K562 (cell line): ENCODE measurements around the gene CPM. TPM values are rescaled to one million over a fixed set of nuclear protein-coding genes. Genes with fewer than 3 reads are reported as not detected.

Experiments
- ATAC-seq: fragments of 200-7000 bp; cut with Tn5 transposase; 3 replicates; pipeline ENCODE4 v1.9.1; 2020; ENCODE audit warnings: moderate library complexity
- BruUV-seq: library from RNA; stranded (reverse); fragments of 400-500 nt; replicated peaks from 2 replicates; lab custom pipeline; 2021; lab: Mats Ljungman, UMichigan
- CTCF ChIA-PET: fragments of 300-600 bp; formaldehyde crosslinking; extraction: SDS; loops from one replicate; lab custom pipeline; 2021; ENCODE audit warnings: low intra/inter-chr PET ratio; lab: Yijun Ruan, JAX
- POLR2A ChIA-PET: fragments of 300-600, 350-650 bp; sonication (Branson Sonifier 250); formaldehyde crosslinking; extraction: SDS; loops from one replicate; lab custom pipeline; 2021; ENCODE audit warnings: antibody characterized with exemption, inconsistent platforms; lab: Yijun Ruan, JAX
- DNase-seq, 4 experiments: peaks; one replicate each; pipeline versions ENCODE4 v3.0.0 to v3.0.0-alpha.2; 2011 to 2018; ENCODE audit warnings: low spot score in 3 of 4, mixed read lengths in 3 of 4; ENCODE audit errors: extremely low read depth in 1 of 4
- FAIRE-seq: peaks from 2 replicates; lab custom pipeline; 2011; peaks lifted over from hg19 to GRCh38; lab: Jason Lieb, UNC
- H2AFZ ChIP-seq: 2 replicates; pipeline ENCODE4 v1.6.0; 2011; ENCODE audit warnings: low read depth, low read length, control low read depth, inconsistent platforms
- H3K27ac ChIP-seq: fragments of 200-600 bp; 3 replicates; pipeline ENCODE4 v1.8.0; 2011; ENCODE audit warnings: low read depth, mild to moderate bottlenecking, control low read depth, inconsistent platforms, low read length, moderate library complexity, mixed read lengths; ENCODE audit errors: extremely low read depth
- H3K27me3 ChIP-seq, 2 experiments: fragments of 300-600 bp in 1 of 2; 2 replicates in 1 of 2; 3 replicates in 1 of 2; pipeline versions ENCODE4 v1.6.0 to v1.8.0; 2011; ENCODE audit warnings: inconsistent platforms in 2 of 2, low read length in 2 of 2, mild to moderate bottlenecking in 1 of 2, mixed read lengths in 1 of 2, moderate library complexity in 1 of 2; ENCODE audit not compliant: control insufficient read depth in 2 of 2, insufficient read depth in 2 of 2
- H3K36me3 ChIP-seq: fragments of 300-600 bp; 3 replicates; pipeline ENCODE4 v1.8.0; 2011; ENCODE audit warnings: mild to moderate bottlenecking, low read length, inconsistent platforms; ENCODE audit not compliant: control insufficient read depth, insufficient read depth
- H3K4me1 ChIP-seq, 2 experiments: fragments of 200-600 bp in 1 of 2; replicated peaks in 1 of 2; 2 replicates in 1 of 2; 3 replicates in 1 of 2; pipeline versions ENCODE4 v1.5.1 to v1.8.0; 2011; ENCODE audit warnings: inconsistent platforms in 2 of 2, low read length in 2 of 2, mild to moderate bottlenecking in 1 of 2, mixed read lengths in 1 of 2, moderate library complexity in 1 of 2; ENCODE audit not compliant: control insufficient read depth in 2 of 2, insufficient read depth in 2 of 2
- H3K4me2 ChIP-seq: 2 replicates; pipeline ENCODE4 v1.6.1; 2011; ENCODE audit warnings: low read length, control low read depth, inconsistent platforms, mixed read lengths; ENCODE audit not compliant: insufficient read depth
- H3K4me3 ChIP-seq: fragments of 200-600 bp; sonication (generic), shearing (Covaris generic); 2 replicates; pipeline ENCODE4 v1.5.1; 2016; ENCODE audit warnings: control low read depth, inconsistent platforms
- H3K79me2 ChIP-seq: fragments of 200-600 bp; 3 replicates; pipeline ENCODE4 v1.8.0; 2011; ENCODE audit warnings: low read length, inconsistent platforms; ENCODE audit not compliant: control insufficient read depth, insufficient read depth
- H3K9ac ChIP-seq, 2 experiments: 2 replicates each; pipeline versions ENCODE4 v1.6.0 to v1.6.1; 2011; ENCODE audit warnings: low read depth in 2 of 2, low read length in 2 of 2, control low read depth in 1 of 2, inconsistent platforms in 1 of 2, mild to moderate bottlenecking in 1 of 2, mixed read lengths in 1 of 2; ENCODE audit not compliant: insufficient read depth in 1 of 2
- H3K9me1 ChIP-seq: one replicate; pipeline ENCODE4 v1.6.0; 2011; ENCODE audit warnings: inconsistent platforms, mild to moderate bottlenecking, low read length, moderate library complexity; ENCODE audit not compliant: control insufficient read depth, insufficient read depth
- H3K9me3 ChIP-seq: replicated peaks from 2 replicates; pipeline ENCODE4 v1.5.1; 2011; ENCODE audit warnings: low read depth, low read length, inconsistent platforms; ENCODE audit not compliant: control insufficient read depth, insufficient read depth
- H4K20me1 ChIP-seq: replicated peaks from 2 replicates; pipeline ENCODE4 v1.6.1; 2011; ENCODE audit warnings: low read length, inconsistent platforms, mixed read lengths; ENCODE audit not compliant: control insufficient read depth, insufficient read depth
- BACH1 ChIP-seq: fragments of 200-800 bp; sonication (Bioruptor generic); IDR thresholded peaks from 2 replicates; pipeline ENCODE4 v1.6.1; 2016; ENCODE audit warnings: missing genetic modification characterization, missing compliant biosample characterization
- MEF2D ChIP-seq: conservative IDR thresholded peaks from 2 replicates; pipeline ENCODE4 v1.6.1; 2016; ENCODE audit warnings: low read depth, missing genetic modification characterization, missing compliant biosample characterization
- MEIS2 ChIP-seq: fragments of 450-650 bp; IDR thresholded peaks from 2 replicates; pipeline ENCODE4 v1.6.1; 2014; ENCODE audit warnings: mild to moderate bottlenecking; ENCODE audit not compliant: partially characterized antibody
- NCOA4 ChIP-seq: fragments of 450-650 bp; IDR thresholded peaks from 2 replicates; pipeline ENCODE4 v1.6.1; 2018; ENCODE audit warnings: mild to moderate bottlenecking; ENCODE audit not compliant: partially characterized antibody
- NR3C1 ChIP-seq: sonication (generic); formaldehyde crosslinking; IDR thresholded peaks from 2 replicates; pipeline ENCODE4 v1.8.1; 2022; ENCODE audit warnings: missing genetic modification reagents
- SMC3 ChIP-seq: conservative IDR thresholded peaks from 2 replicates; pipeline ENCODE4 v1.6.1; 2011; ENCODE audit warnings: low read depth, low read length, improper control_type of control experiment; ENCODE audit not compliant: insufficient read depth
- ZNF696 ChIP-seq: fragments of 250-450 bp; sonication (Bioruptor Pico); conservative IDR thresholded peaks from 2 replicates; pipeline ENCODE4 v1.4.0; 2020; ENCODE audit warnings: mild to moderate bottlenecking, moderate library complexity
- ZNF740 ChIP-seq, 3 experiments: fragments of 200-800 bp in 1 of 3; sonication (Bioruptor generic) in 1 of 3; sonication (generic) in 1 of 3; formaldehyde crosslinking in 1 of 3; IDR thresholded peaks; 2 replicates each; pipeline versions ENCODE4 v1.6.1 to v1.8.0; 2016 to 2022; ENCODE audit warnings: mild to moderate bottlenecking in 2 of 3, missing compliant biosample characterization in 2 of 3, missing genetic modification characterization in 2 of 3, missing genetic modification reagents in 1 of 3
- in situ Hi-C: fragments of 300-500 bp; cut with MboI; formaldehyde crosslinking; loops from 4 replicates; pipeline ENCODE4 v1.15.0; 2018; ENCODE audit warnings: inconsistent platforms, mixed read lengths
- intact Hi-C: fragments of 100-400 bp; cut with micrococcal nuclease; formaldehyde crosslinking; loops from 2 replicates; pipeline ENCODE4 v1.14.2; 2022
- polyA plus RNA-seq, 8 experiments: library from polyadenylated mRNA; depleted of rRNA in 4 of 8; stranded (reverse) in 5 of 8; unstranded in 3 of 8; fragments of >200 nt; fragmentation: Nextera tagmentation in 2 of 8; fragmentation: Illumina TruSeq in 1 of 8; extraction: Ambion mirVana in 2 of 8; extraction: Trizol in 1 of 8; gene quantifications; 2 replicates each; pipeline versions ENCODE4 v1.2.1 to v1.2.3, GENCODE V29; 2011 to 2014; ENCODE audit warnings: inconsistent platforms in 1 of 8, missing spikeins in 1 of 8
- total RNA-seq, 7 experiments: library from RNA; depleted of rRNA in 6 of 7; stranded (reverse); fragments of >200 nt in 6 of 7; fragmentation: Illumina TruSeq in 2 of 7; extraction: Trizol in 2 of 7; gene quantifications; 2 replicates each; pipeline versions ENCODE4 v1.2.1 to v1.2.3, GENCODE V29; 2011 to 2021; ENCODE audit warnings: low replicate concordance in 1 of 7
- TF ChIP-seq, protein P1 (sequence below): sonication (generic); formaldehyde crosslinking; IDR thresholded peaks from 2 replicates; pipeline ENCODE4 v1.4.0; 2020; ENCODE audit warnings: mild to moderate bottlenecking, missing genetic modification reagents
- TF ChIP-seq, protein P2 (sequence below): fragments of 250-450 bp; sonication (Bioruptor Pico); IDR thresholded peaks from 2 replicates; pipeline ENCODE4 v1.5.0; 2021; ENCODE audit warnings: mild to moderate bottlenecking, borderline replicate concordance
- TF ChIP-seq, protein P3 (sequence below): sonication (generic); formaldehyde crosslinking; IDR thresholded peaks from 2 replicates; pipeline ENCODE4 v1.8.0; 2022; ENCODE audit warnings: mild to moderate bottlenecking, missing genetic modification reagents, borderline replicate concordance

The CPM gene
- total and polyA plus RNA-seq, 9 of the 15 experiments (the other 6 are each of a cell fraction or from before 2014, with no cell fraction given), result 0.31 TPM; not detected in 8

DNA sequence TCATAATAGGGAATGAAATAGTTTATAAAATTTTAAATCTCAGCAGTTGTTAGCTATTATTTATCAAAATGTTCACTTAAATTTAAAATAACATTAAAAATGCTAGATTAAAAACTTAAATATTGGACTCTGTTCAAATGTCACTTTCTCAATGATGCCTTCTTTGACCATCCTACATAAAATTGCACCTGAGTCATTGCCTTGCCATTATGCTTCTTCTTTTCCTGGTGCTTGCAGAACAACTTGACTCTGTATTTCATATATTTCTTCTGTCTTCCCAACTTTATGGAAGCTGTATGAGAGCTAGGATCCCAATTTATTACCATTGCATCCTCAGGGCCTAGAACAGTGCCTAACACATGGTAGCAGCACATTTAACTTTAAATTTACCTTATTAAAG lies 37.3 kb upstream of the CPM start:
- ChIA-PET POLR2A (no interaction called here), CTCF (no interaction called here)
- DNase-seq, result no peak

More for the DNA sequence above, 37.3 kb upstream of the CPM start:
- Histone ChIP-seq H3K79me2 (no peaks in the 10 kb centered on the region), H3K4me3 (no peak overlapping the region), H3K36me3 (no peaks in the 10 kb centered on the region), H2AFZ (no peak overlapping the region), H3K27ac (no peak overlapping the region), H3K4me2 (no peak overlapping the region), H3K9me3 (no peaks in the 10 kb centered on the region), H3K9ac (no peak overlapping the region), H3K27me3 (0 out of 5 replicates have a peak, but pooled peaks cover 2 to 4% of the 10 kb centered on the region in 2 experiments), H3K9me1 (no peaks in the 10 kb centered on the region), H3K4me1 (no peaks in the 10 kb centered on the region), H4K20me1 (no peaks in the 10 kb centered on the region)
- in situ Hi-C loops (no loop called here), intact Hi-C loops (no loop called here)
- ATAC-seq (no peak), FAIRE-seq (no peak)
- TF ChIP-seq MEF2D (tag) (no peak), NR3C1 (CRISPR knock-in tag) (no peak), ZNF740 (CRISPR knock-in tag; IDR thresholded peaks at IDR 0.05) (no peak), ZNF740 (tag; IDR thresholded peaks at IDR 0.05) (no peak), MEIS2 (no peak), SMC3 (no peak), NCOA4 (no peak), ZNF696 (CRISPR knock-in tag) (no peak), BACH1 (tag) (no peak)
- TF ChIP-seq, protein P1, sequence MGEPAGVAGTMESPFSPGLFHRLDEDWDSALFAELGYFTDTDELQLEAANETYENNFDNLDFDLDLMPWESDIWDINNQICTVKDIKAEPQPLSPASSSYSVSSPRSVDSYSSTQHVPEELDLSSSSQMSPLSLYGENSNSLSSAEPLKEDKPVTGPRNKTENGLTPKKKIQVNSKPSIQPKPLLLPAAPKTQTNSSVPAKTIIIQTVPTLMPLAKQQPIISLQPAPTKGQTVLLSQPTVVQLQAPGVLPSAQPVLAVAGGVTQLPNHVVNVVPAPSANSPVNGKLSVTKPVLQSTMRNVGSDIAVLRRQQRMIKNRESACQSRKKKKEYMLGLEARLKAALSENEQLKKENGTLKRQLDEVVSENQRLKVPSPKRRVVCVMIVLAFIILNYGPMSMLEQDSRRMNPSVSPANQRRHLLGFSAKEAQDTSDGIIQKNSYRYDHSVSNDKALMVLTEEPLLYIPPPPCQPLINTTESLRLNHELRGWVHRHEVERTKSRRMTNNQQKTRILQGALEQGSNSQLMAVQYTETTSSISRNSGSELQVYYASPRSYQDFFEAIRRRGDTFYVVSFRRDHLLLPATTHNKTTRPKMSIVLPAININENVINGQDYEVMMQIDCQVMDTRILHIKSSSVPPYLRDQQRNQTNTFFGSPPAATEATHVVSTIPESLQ (CRISPR knock-in tag), result no peak
- TF ChIP-seq, protein P2, sequence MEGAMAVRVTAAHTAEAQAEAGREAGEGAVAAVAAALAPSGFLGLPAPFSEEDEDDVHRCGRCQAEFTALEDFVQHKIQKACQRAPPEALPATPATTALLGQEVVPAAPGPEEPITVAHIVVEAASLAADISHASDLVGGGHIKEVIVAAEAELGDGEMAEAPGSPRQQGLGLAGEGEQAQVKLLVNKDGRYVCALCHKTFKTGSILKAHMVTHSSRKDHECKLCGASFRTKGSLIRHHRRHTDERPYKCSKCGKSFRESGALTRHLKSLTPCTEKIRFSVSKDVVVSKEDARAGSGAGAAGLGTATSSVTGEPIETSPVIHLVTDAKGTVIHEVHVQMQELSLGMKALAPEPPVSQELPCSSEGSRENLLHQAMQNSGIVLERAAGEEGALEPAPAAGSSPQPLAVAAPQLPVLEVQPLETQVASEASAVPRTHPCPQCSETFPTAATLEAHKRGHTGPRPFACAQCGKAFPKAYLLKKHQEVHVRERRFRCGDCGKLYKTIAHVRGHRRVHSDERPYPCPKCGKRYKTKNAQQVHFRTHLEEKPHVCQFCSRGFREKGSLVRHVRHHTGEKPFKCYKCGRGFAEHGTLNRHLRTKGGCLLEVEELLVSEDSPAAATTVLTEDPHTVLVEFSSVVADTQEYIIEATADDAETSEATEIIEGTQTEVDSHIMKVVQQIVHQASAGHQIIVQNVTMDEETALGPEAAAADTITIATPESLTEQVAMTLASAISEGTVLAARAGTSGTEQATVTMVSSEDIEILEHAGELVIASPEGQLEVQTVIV (CRISPR knock-in tag), result no peak
- TF ChIP-seq, protein P3, sequence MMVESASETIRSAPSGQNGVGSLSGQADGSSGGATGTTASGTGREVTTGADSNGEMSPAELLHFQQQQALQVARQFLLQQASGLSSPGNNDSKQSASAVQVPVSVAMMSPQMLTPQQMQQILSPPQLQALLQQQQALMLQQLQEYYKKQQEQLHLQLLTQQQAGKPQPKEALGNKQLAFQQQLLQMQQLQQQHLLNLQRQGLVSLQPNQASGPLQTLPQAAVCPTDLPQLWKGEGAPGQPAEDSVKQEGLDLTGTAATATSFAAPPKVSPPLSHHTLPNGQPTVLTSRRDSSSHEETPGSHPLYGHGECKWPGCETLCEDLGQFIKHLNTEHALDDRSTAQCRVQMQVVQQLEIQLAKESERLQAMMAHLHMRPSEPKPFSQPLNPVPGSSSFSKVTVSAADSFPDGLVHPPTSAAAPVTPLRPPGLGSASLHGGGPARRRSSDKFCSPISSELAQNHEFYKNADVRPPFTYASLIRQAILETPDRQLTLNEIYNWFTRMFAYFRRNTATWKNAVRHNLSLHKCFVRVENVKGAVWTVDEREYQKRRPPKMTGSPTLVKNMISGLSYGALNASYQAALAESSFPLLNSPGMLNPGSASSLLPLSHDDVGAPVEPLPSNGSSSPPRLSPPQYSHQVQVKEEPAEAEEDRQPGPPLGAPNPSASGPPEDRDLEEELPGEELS (CRISPR knock-in tag), result no peak
- no TSS peak for BruUV-seq
